NCI-H1105 (cell line): ENCODE data around the gene DERA.
"Not testable (repeated sequence)": the region's sequence is repeated elsewhere in the genome, so short reads cannot be mapped to it uniquely, and the experiment has no call there.

Experiments
- DNase-seq: peaks from one replicate; lab custom pipeline; 2025; lab: John Stamatoyannopoulos, UW

Gene DERA

DNA sequence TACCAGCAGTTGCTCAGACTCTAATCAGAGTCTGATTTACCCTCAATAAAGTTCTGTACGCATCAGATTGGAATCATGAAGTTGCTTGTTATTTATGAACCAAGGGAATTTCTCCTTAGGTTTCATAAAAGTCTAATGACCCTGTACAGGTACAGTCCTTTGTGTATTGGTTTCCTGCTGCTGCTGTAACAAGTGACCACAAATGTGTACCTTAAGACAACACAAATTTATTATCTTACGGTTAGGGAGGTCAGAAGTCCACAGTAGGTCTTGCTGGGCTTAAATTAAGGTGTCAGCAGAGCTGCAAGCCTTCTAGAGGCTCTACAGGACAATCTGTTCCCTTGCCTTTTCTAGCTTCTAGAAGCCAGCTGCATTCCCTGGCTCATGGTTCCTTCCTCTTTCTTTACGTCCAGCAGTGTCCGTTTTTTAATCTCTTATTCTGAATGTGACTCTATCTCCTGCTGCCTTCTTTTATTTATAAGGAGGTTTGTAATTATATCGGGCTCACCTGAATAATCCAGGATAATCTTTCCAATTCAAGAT is 6.7 kb upstream of the DERA start:
- DNase-seq, result no peak

DNA sequence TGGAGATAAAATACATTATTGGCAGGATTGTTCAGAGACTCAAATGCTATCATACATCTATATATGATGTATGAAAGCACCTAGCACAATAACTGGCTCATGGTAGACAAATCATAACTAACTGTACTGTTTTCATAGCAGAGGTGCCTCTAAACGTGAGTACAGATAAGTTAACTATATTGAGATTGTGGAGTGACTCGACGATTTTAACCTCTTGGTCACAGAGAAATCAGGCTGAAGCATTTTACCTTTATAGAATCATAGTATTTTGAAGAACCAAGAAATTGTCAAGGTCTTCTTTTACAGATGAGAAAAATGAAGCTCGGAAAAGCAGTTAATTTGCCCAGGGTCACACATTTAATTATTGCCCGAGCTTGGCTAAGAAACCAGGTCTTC is 666 bp upstream of the DERA start:
- no peak for DNase-seq

DNA sequence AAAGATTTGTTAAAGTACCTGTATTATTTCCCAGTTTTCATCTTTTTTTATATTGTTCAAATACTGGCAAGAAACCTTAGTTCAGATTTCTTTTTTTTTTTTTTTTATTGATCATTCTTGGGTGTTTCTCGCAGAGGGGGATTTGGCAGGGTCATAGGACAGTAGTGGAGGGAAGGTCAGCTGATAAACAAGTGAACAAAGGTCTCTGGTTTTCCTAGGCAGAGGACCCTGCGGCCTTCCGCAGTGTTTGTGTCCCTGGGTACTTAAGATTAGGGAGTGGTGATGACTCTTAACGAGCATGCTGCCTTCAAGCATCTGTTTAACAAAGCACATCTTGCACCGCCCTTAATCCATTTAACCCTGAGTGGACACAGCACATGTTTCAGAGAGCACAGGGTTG is 799 bp downstream of the DERA start:
- DNase-seq, result not testable (repeated sequence)

DNA sequence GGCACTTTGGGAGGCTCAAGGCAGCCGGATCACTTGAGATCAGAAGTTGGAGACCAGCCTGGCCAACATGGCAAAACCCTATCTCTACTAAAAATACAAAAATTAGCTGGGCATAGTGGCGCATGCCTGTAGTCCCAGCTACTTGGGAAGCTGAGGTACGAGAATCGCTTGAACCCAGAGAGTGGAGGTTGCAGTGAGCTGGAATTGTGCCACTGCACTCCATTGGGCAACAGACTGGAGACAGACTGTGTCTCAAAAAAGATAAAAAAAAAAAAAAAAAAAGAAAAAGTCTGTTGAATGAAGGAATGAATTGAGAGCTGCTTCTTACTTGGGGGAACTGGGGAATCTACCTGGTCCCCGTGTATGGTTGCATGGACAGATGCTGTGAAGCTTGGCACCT is 3.0 kb downstream of the DERA start:
- not testable (repeated sequence) for DNase-seq

DNA sequence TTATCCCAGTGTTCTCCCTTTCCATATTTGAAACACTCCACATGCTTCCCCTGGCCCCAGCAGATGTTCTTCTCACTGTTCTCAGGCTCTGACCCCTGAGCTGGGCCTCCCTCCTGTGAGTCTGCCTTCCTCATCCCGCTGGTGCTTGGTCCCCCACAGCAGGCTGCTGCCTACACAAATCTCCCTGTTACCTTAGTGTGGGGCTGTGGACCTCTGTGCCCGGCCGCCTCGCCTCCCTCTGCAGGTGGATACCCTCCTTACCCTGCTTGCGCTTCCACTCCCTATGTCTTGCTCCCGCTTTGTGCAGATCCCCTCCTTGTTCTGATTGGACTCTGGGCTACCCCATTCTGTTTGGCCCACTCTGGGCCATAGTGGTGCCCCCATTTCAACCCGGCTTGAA is 6.9 kb downstream of the DERA start:
- DNase-seq, result no peak

DNA sequence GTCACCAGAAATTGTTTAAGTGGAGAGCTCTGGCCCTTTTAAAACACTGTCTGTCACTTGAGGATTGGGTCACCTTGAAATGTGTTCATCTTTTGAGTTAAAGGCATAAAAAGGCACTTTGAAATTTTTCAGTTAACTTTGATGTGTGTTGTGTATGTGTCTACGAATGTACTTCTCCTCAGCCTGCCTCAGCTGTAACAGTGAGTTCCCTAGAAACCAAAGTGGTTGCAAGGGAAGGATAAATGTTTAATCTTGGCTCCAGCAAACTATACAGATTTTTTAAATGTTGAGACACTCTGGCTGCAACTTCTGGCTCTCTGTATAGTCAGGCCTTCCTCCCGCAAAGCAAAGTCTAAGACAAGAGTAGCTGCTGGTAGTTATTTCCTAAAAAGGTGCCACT is 8.3 kb downstream of the DERA start:
- DNase-seq, result no peak

DNA sequence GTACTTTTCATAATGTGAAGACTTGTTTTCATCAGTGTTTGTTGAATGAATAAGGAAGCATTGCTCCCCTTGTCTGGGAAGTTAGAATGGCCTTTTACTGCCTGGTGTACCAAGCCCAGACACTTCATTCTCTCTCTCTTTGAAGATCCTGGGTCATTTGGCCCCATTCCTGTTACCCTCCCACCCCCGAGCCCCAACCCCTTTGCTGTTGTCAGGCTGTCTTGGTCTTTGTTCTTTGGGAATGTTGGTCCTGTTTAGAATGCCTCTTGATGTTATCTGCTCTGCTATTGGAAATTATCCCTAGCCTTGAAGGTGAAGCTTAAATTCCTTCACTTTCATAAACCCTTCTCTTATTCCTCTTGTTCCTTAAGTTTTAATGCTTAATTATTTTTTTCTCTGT is 13.8 kb downstream of the DERA start:
- no peak for DNase-seq

DNA sequence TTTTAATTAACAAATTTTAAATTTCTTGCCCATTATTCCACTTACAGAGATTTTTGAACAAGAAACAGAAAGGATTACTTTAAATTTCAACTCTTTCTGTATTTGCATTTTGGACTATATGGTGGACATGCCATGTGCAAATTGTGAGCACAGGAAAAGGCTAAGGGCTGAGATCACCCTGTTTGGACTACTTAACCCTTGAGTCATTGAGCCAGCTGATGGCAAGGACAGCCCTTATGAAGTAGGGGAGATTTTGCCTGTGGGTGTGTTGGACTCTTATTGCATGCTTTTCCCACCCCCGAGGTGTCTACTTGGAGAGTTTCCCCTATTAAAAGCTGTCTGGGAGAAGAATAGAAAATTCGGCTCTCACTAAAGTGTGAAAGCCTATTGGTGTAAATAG is 17.2 kb downstream of the DERA start:
- no peak for DNase-seq

DNA sequence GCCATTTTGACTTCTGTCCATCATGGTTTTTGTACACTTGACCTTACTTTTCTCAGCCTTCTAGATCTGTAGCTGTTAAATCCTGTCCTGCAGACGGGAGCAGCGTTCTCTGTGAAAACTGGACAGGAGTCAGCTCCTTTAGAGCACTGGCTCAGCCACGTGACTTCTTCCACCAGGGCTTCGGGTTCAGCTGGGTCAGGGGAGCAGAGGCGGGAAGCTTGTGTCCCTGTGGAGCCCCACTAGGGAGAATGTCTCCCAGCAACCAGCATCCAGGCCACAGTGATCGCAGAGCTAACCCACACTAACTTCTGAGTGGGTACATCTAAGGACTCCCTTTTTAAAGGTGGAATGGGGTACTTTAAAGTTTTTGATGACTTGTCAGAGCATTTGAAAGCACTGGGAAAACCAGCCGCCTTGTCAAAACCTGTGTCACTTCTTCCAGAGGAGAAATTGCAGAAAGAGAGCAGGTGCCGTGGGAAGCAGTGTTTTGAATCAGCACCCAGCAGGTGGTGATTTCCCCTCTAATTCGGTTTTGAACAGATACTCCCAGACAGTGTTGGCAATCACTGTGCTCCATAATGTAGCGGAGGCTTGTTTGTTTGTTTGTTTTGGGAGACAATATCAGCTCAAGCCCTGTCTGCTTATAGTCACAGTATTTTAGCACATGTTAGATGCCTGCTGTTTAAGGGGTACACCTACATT is 17.9 kb downstream of the DERA start:
- DNase-seq, result peak; percentile 58

DNA sequence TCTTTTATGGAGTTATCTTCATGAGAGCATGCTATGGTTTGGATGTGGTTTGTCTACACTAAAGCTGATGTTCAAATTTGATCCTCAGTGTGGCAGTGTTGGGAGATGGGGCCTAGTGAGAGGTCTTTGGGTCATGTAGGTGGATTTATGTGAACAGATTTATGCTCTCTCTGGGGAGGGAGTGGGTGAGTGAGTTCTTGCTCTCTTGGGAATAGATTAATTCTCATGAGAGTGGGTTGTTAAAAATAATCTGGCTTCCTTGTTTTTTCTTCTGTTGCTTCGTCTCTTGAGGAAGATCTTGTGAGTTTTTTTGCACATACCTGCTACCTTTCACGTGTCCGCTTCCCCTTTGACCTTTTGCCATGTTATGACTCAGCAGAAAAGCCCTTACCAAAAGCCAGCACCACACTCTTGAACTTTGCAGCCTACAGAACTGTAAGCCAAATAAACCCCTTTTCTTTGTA is 20.5 kb downstream of the DERA start:
- DNase-seq, result no peak

DNA sequence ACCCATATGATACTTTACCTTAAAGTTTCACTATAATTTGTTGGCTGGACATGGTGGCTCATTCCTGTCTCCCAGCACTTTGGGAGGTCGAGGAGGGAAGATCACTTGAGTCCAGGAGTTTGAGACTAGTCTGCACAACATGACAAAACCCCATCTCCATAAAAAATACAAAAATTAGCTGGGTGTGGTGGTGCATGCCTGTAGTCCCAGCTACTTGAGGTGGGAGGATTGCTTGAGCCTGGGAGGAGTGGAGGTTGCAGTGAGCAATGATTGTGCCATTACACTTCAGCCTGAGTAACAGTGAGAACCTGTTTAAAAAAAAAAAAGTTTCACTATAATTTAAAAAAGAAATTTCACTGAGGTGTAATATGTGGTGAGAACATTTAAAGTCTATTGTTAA is 21.2 kb downstream of the DERA start:
- no peak for DNase-seq

DNA sequence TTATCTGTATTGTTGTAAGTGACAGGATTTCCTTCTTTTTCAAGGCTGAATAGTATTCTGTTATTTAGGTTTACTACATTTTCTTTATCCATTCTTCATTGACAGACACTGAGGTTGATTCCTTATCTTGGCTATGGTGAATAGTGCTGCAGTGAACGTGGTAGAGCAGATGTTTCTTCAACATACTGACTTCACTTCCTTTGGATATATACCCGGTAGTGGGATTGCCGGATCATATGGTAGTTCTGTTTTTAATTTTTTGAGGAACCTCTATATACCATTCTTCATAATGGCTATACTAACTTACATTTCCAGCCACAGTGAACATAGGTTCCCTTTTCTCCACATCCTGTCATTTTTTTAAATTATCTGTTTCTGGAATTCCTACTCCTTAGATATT is 21.8 kb downstream of the DERA start:
- DNase-seq, result no peak

DNA sequence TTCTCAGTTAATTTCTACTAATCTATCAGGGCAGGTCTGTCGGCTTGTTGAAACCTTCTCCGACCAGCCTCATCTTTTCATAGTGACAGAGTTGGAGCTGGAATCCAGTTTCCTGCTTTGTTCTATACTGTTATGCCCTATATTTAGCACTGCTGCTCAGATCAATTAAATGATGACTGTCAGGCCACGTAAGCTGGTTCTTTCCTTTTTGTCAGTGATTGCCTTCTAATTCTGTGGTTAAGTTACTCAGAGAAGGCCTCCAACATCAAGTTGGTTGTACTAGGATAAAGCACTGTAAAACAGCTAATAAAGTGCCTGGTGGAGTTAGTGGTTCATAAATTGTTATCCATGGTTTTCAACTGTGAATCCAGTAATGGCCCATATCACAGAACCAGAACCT is 22.6 kb downstream of the DERA start:
- no peak for DNase-seq

DNA sequence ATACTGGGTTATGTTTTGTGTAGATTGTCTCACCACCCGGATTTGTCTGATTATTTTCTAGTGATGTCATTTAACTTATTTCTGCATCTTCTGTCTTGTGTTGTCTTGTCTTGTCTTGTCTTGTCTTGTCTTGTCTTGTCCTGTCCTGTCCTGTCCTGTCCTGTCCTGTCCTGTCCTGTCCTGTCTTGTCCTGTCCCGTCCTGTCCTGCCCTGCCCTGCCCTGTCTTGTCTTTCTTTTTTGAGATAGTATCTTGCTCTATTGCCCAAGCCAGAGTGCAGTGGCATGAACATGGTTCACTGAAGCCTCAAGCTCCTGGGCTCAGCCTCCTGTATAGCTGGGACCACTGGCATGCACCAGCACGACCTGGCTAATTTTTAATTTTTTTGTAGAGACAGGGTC is 25.6 kb downstream of the DERA start:
- DNase-seq, result no peak

DNA sequence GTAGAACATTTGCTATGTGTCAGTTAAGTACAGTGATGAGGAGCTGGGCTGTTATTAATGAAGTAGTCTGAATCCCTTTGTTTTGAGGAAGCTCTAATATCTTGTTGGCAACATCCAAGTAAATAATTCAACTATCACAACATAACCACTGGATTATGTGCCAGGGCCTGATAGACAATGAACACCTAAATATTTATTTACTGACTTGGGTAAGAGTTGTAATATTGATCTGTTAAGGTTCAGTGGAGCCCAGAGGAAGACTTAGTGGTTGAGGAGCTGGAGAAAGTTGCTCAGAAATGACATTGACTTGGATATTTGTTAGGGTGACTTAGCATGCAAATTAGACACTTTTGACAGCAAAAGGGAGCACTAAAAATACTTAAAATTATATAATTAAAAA is 26.8 kb downstream of the DERA start:
- DNase-seq, result no peak

DNA sequence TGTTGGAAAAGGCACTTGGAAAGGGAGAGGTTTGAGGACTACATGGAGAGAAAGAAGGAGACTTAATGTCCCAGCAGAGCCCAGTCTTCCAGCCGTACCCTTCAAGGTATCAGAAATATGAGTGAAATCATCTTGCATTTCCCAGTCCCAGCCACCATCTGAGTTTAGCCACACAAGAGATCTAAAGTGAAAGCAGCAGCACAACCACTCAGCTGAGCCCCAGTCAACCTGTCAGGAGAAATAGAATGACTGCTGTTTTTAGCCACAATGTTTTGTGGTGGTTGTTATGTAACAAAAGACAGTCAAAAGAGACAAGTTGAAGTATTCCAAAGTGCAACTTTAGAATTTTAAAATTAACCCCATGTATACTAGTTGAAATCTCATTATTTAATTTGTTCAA is 28.0 kb downstream of the DERA start:
- DNase-seq, result no peak

DNA sequence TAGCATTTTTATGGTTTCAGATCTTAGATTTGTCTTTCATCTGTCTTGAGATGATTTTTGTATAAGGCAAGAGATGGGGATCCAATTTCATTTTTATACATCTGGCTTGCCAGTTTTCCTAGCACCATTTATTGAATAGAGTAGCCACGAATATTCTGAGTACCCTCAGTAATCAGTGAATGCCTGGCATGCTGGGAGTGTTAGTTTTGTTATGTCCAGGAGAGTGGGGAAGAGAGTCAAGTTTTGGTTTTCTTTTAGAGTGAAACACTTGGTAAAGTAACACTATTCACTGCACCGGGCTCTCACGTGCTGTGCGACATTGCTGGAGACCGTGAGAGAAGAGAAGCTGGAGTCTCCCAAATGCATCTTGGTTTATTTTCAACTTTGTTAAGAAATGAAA is 31.3 kb downstream of the DERA start:
- DNase-seq, result no peak

DNA sequence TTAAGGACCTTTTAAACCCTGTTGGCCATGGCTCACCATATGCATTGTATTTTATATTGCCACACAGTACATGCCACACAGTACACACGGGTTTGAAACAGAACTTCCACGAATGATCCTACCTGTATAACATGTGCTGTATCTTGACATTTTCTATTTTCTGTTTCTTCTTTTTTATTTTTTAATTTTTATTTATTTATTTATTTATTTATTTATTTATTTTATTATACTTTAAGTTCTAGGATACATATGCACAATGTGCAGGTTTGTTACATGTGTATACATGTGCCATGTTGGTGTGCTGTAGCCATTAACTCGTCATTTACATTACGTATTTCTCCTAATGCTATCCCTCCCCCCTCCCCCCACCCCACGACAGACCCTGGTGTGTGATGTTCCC is 32.4 kb downstream of the DERA start:
- DNase-seq, result not testable (repeated sequence)

DNA sequence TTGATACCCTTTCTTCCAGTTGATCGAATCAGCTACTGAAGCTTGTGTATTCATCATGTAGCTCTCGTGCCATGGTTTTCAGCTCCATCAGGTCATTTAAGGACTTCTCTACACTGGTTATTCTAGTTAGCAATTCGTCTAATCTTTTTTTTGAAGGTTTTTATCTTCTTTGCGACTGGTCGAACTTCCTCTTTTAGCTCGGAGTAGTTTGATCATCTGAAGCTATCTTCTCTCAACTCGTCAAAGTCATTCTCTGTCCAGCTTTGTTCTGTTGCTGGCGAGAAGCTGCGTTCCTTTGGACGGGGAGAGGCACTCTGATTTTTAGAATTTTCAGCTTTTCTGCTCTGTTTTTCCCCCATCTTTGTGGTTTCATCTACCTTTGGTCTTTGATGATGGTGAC is 37.3 kb downstream of the DERA start:
- DNase-seq, result not testable (repeated sequence)

DNA sequence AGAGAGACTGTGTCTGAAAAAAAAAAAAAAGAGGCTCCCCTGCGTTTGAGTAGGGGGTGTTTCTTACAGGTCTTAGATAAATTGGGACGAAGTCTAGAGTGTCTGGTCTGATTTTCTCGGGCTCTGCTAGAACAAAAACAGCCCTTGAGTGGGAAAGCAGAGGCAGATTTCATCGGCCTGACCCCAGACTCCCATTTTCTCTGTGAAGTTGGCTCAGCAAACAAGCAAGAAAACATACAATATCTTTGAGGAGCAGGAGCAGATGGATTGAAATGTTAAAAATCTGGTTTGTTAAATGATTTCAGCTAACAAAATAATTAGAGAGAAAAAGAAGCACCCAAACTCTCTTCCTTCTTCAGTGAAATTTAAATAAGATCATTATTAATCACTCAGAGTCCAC is 44.1 kb downstream of the DERA start:
- no peak for DNase-seq

DNA sequence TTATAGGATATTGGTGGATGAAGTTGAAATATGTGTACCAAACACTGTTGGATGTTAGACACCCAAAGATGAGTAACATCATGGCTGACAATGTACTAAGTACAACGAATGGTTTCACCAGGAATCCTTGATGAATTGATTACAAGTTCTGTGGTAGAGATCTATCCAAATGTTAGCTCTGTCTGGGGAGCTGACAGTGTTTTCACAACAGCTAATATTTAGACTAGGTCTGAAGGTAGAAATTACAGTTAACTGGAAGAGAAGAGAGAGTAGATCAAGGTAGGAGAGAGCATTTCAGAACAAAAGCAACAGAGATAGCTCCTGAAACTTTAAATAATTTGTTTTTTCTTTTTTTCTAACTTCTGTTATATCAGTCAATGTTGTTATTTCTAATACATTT is 44.9 kb downstream of the DERA start:
- DNase-seq, result no peak

DNA sequence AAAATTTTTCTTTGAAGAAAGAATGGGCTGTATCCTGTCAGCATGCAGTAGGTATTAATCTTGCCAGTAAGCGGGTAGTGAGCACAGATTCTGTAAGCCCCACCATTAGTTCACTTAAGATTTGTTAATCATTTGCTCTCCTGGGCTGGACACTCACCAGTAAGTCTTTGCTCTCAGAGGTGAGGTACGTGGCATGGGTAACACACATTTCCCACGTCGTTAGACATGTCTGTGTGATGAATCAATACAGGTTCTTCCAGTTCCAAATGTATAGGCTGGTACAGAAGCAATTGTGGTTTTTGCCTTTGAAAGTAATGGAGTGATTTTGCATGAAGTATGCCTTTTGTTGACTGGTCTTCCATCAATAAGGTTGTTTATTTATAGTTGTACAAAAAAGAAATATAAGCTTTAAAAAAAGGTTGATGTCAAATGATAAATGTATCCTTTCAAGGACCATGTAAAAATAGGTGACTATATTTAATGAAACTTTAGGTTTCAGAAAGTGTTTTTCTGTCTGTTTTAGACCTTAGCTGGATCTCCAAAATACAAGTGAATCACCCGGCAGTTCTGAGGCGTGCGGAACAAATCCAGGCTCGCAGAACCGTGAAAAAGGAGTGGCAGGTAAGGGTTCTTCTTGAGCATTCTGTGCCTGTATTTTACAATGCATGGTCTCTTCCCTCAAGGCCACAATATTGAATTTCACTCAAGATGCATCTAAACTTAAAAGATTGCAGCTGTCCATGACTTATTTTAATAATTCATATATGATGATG is 45.5 kb downstream of the DERA start:
- DNase-seq, result no peak

DNA sequence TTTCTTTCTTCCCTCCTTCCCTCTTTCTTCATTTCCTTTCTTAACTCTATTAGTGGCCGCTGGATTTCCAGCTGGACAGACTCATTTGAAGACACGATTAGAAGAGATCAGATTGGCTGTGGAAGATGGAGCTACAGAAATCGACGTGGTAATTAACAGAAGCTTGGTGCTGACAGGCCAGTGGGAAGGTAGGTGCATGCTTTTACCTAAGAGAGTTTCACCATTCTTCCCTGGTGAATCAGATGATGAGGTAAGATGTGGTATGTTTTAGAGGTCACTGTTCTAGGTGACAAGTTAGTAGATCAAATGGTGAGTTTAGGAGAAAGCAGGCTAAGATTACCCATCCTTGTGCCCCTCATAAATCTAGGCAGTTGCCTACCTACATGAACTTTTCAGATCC is 51.6 kb downstream of the DERA start:
- no peak for DNase-seq

DNA sequence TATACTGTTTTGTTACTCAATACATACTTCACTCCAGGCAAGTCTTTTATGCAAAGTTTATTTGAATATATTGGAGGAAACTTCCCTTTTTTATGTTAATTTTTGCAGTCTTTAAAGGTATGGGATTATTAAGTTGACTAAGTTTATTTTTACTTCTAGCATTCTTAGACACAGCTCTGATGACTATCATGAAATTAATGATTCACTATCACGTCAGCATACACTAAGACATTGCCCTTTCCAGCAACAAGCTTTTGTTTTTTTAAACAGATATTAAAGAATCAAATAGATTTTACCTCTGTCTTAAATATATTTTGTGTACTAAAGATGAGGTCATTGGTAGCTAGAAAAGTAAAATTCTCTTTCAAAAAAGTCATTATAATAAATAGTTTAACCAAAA is 52.1 kb downstream of the DERA start:
- DNase-seq, result no peak
